ACC112 (cell line): ENCODE measurements around the gene CCNL1.
"Not testable (repeated sequence)": the region's sequence is repeated elsewhere in the genome, so short reads cannot be mapped to it uniquely, and the experiment has no call there.

Experiments
- H2AFZ ChIP-seq: fragments of 200-600 bp; sonication (generic); one replicate; pipeline ENCODE4 v1.6.0; 2017; ENCODE audit warnings: antibody characterized with exemption, low read length; ENCODE audit not compliant: unreplicated experiment
- H3K27ac ChIP-seq: fragments of 200-600 bp; sonication (generic); 2 replicates; pipeline ENCODE4 v1.5.1; 2014; ENCODE audit warnings: low read depth, mild to moderate bottlenecking, antibody characterized with exemption, low read length, moderate library complexity
- H3K27me3 ChIP-seq: fragments of 200-600 bp; sonication (generic); 2 replicates; pipeline ENCODE4 v1.6.1; 2014; ENCODE audit warnings: mild to moderate bottlenecking, antibody characterized with exemption, low read length, moderate library complexity, mixed read lengths; ENCODE audit not compliant: insufficient read depth
- H3K36me3 ChIP-seq: fragments of 200-600 bp; sonication (generic); 2 replicates; pipeline ENCODE4 v1.6.1; 2016; ENCODE audit warnings: mild to moderate bottlenecking, antibody characterized with exemption, low read length, moderate library complexity, mixed read lengths; ENCODE audit not compliant: insufficient read depth
- H3K4me1 ChIP-seq: fragments of 200-600 bp; sonication (generic); one replicate; pipeline ENCODE4 v1.6.1; 2016; ENCODE audit warnings: low read length, mixed read lengths; ENCODE audit not compliant: insufficient read depth, unreplicated experiment, control insufficient read depth
- H3K4me3 ChIP-seq: fragments of 200-600 bp; sonication (generic); 2 replicates; pipeline ENCODE4 v1.5.1; 2014; ENCODE audit warnings: mild to moderate bottlenecking, low read depth, low read length
- H3K79me2 ChIP-seq: fragments of 200-600 bp; sonication (generic); one replicate; pipeline ENCODE4 v1.6.0; 2016; ENCODE audit warnings: low read length; ENCODE audit not compliant: control insufficient read depth, unreplicated experiment, insufficient read depth

Gene CCNL1

GRCh38 chr3:157180262-157180661 lies 20.3 kb upstream of the CCNL1 start:
- Histone ChIP-seq H3K27ac (no peak overlapping the region), H3K4me1 (peaks cover 14% of the 10 kb centered on the region), H2AFZ (no peak overlapping the region), H3K36me3 (peaks cover 24% of the 10 kb centered on the region), H3K27me3 (no peaks in the 10 kb centered on the region), H3K79me2 (peaks cover 28% of the 10 kb centered on the region), H3K4me3 (no peak overlapping the region)

- peaks cover 30% of the 10 kb centered on the region for H3K79me2 ChIP-seq
- no peaks in the 10 kb centered on the region for H3K27me3 ChIP-seq
- no peak overlapping the region for H2AFZ ChIP-seq
- no peak overlapping the region for H3K4me3 ChIP-seq
- H3K27ac ChIP-seq = no peak overlapping the region
- H3K4me1 ChIP-seq = peaks cover 14% of the 10 kb centered on the region
- peaks cover 19% of the 10 kb centered on the region for H3K36me3 ChIP-seq
Observed at GRCh38 chr3:157179365-157179803, 19.4 kb upstream of the CCNL1 start.

DNA sequence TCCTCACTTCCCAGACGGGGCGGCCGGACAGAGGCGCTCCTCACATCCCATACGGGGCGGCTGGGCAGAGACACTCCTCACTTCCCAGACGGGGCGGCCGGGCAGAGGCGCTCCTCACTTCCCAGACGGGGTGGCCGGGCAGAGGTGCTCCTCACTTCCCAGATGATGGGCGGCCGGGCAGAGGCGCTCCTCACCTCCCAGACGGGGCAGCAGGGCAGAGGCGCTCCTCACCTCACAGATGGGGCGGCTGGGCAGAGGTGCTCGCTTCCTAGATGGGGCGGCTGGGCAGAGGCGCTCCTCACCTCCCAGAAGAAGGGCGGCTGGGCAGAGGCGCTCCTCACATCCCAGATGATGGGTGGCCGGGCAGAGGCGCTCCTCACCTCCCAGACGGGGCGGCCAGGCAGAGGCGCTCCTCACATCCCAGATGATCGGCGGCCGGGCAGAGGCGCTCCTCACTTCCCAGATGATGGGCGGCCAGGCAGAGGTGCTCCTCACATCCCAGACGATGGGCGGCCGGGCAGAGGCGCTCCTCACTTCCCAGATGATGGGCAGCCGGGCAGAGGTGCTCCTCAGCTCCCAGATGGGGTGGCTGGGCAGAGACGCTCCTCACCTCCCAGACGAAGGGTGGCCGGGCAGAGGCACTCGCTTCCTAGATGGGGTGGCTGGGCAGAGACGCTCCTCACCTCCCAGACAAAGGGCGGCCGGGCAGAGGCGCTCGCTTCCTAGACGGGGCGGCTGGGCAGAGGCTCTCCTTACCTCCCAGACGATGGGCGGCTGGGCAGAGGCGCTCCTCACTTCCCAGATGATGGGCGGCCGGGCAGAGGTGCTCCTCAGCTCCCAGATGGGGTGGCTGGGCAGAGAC lies 18.8 kb upstream of the CCNL1 start:
- H3K4me1 ChIP-seq = peaks cover 14% of the 10 kb centered on the region
- H2AFZ ChIP-seq, H3K27me3 ChIP-seq, H3K4me3 ChIP-seq, H3K27ac ChIP-seq: not testable (repeated sequence)
- H3K79me2 ChIP-seq = peaks cover 30% of the 10 kb centered on the region
- peaks cover 14% of the 10 kb centered on the region for H3K36me3 ChIP-seq

GRCh38 chr3:157177801-157178453 lies 18.0 kb upstream of the CCNL1 start:
- H3K27ac ChIP-seq, H3K27me3 ChIP-seq, H3K36me3 ChIP-seq, H2AFZ ChIP-seq, H3K4me3 ChIP-seq: not testable (repeated sequence)
- H3K4me1 ChIP-seq = peaks cover 14% of the 10 kb centered on the region
- peaks cover 30% of the 10 kb centered on the region for H3K79me2 ChIP-seq

GRCh38 chr3:157176934-157177333 lies 17.0 kb upstream of the CCNL1 start:
- Histone ChIP-seq H3K4me1 (peaks cover 14% of the 10 kb centered on the region), H3K4me3 (no peak overlapping the region), H3K36me3 (peaks cover 5% of the 10 kb centered on the region; the same call in 1 of the 2 replicates), H2AFZ (no peak overlapping the region), H3K27me3 (no peaks in the 10 kb centered on the region), H3K79me2 (peaks cover 30% of the 10 kb centered on the region), H3K27ac (no peak overlapping the region; the same call in 1 of the 2 replicates)

DNA sequence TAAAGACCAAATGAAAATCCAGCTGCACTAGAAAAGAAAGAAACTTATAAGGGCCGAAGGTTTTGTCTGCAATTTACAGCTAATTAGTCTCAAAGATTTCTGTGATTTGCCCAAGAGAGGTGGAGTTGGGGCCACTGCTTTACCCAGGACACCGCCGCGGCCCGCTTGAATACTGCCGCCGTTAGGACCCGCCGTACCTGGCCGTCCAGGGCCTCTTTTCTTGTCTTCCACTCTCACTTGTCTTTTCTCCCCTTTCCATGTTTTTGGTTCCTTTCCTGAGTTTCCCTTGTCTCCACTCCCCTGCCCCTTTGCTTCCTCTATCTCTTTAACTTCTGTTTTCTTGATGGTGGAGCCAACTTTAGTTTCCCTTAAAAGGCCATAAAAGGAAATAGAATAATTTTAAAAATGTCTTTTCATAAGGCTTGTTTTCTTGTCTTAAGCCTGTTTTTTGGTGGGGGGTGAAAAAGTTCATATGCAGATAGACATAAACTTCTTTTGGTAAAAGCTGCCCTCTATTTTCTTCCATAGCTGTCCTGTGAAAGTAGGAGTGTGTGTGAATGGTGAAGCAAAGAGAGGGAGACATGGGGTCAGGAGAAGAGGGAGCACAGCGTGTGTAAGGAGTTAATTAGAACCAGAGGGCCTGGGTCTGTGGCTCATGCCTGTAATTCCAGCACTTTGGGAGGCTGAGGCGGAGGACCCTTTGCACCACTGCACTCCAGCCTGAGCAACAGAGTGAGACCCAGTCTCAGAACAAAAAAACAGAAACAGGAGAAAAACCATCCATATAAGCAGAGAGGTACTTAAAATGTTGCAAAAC lies 16.0 kb upstream of the CCNL1 start:
- Histone ChIP-seq H3K27ac (peak overlapping the region; percentile 94), H3K36me3 (peaks cover 5% of the 10 kb centered on the region; the same call in 1 of the 2 replicates), H3K4me1 (peaks cover 14% of the 10 kb centered on the region), H3K4me3 (peak overlapping the region; percentile 88), H3K27me3 (no peaks in the 10 kb centered on the region), H3K79me2 (peaks cover 27% of the 10 kb centered on the region), H2AFZ (no peak overlapping the region)

- Histone ChIP-seq H3K4me3 (peak overlapping the region; percentile 88), H3K36me3 (peaks cover 5% of the 10 kb centered on the region; the same call in 1 of the 2 replicates), H3K27ac (peak overlapping the region; percentile 94), H3K4me1 (peaks cover 14% of the 10 kb centered on the region), H3K79me2 (peaks cover 27% of the 10 kb centered on the region), H3K27me3 (no peaks in the 10 kb centered on the region), H2AFZ (peak overlapping the region; percentile 34)
Observed at GRCh38 chr3:157174649-157175498, 14.9 kb upstream of the CCNL1 start.

- Histone ChIP-seq H3K27me3 (no peaks in the 10 kb centered on the region), H3K4me1 (peaks cover 14% of the 10 kb centered on the region), H2AFZ (peak overlapping the region; percentile 34), H3K4me3 (peak overlapping the region; percentile 80), H3K79me2 (peaks cover 27% of the 10 kb centered on the region), H3K36me3 (no peaks in the 10 kb centered on the region; the same call in 1 of the 2 replicates), H3K27ac (peak overlapping the region; percentile 91)
Observed at GRCh38 chr3:157174290-157174648, 14.3 kb upstream of the CCNL1 start.

- not testable (repeated sequence) for H2AFZ ChIP-seq, H3K36me3 ChIP-seq
Observed at GRCh38 chr3:157173343-157173742, 13.4 kb upstream of the CCNL1 start.

DNA sequence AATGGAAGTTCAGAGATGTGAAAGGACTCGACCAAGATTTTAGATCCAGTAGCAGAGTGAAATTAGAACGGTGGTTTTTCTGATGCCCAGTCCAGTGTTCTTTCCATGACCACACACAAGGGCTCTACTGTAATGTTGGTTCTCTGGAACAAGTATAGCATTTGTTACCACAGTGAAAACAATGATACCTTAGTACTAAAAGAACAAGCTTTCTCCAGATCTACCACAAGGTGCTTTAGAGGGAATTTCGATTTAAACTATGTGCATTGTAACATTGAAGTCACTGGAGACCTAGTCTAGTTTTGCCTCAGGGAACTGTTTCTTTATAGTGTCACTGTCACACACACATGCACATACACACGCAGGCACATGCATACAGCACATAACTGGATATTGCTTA lies 12.8 kb upstream of the CCNL1 start:
- Histone ChIP-seq H3K27me3 (no peaks in the 10 kb centered on the region), H3K4me1 (peaks cover 14% of the 10 kb centered on the region), H3K4me3 (no peak overlapping the region), H2AFZ (no peak overlapping the region), H3K27ac (no peak overlapping the region), H3K36me3 (no peaks in the 10 kb centered on the region; the same call in 1 of the 2 replicates), H3K79me2 (peaks cover 27% of the 10 kb centered on the region)

More at GRCh38 chr3:157173343-157173742, 13.4 kb upstream of the CCNL1 start:
- Histone ChIP-seq H3K79me2 (peaks cover 27% of the 10 kb centered on the region), H3K4me1 (peaks cover 14% of the 10 kb centered on the region)
- not testable (repeated sequence) for H3K4me3 ChIP-seq, H3K27ac ChIP-seq, H3K27me3 ChIP-seq
